Mesenchymal stem cell (in vitro differentiated cells and primary cell): ENCODE results near the gene MUC5AC.

Source experiments
- DNase-seq: peaks from one replicate; pipeline ENCODE4 v3.0.0-alpha.2; 2013
- H2AFZ ChIP-seq: one replicate; pipeline ENCODE4 v1.6.1; 2013; ENCODE audit warnings: low read depth, mild to moderate bottlenecking, control low read depth, inconsistent platforms, low read length, moderate library complexity
- H2AK5ac ChIP-seq: 2 replicates; pipeline ENCODE4 v1.6.1; 2013; ENCODE audit warnings: low read length, moderate library complexity, mild to moderate bottlenecking, inconsistent platforms; ENCODE audit not compliant: severe bottlenecking
- H2BK120ac ChIP-seq: one replicate; pipeline ENCODE4 v1.6.1; 2013; ENCODE audit warnings: low read depth, mild to moderate bottlenecking, inconsistent platforms, low read length, moderate library complexity
- H2BK12ac ChIP-seq, 2 experiments: one replicate each; pipeline ENCODE4 v1.6.1; 2013; ENCODE audit warnings: inconsistent platforms in 2 of 2, low read length in 2 of 2, mild to moderate bottlenecking in 2 of 2, moderate library complexity in 2 of 2, control low read depth in 1 of 2
- H2BK15ac ChIP-seq: one replicate; pipeline ENCODE4 v1.6.1; 2013; ENCODE audit warnings: mild to moderate bottlenecking, low read depth, inconsistent platforms; ENCODE audit not compliant: poor library complexity, severe bottlenecking
- H2BK5ac ChIP-seq: 2 replicates; pipeline ENCODE4 v1.6.1; 2013; ENCODE audit warnings: low read depth, mild to moderate bottlenecking, low read length, control low read depth, inconsistent platforms; ENCODE audit not compliant: poor library complexity, severe bottlenecking
- H3K14ac ChIP-seq, 2 experiments: one replicate each; pipeline ENCODE4 v1.6.1; 2013; ENCODE audit warnings: inconsistent platforms in 2 of 2, low read length in 2 of 2, control low read depth in 1 of 2, mild to moderate bottlenecking in 1 of 2, moderate library complexity in 1 of 2
- H3K18ac ChIP-seq, 2 experiments: one replicate each; pipeline ENCODE4 v1.6.1; 2013; ENCODE audit warnings: inconsistent platforms in 2 of 2, low read length in 2 of 2, control low read depth in 1 of 2, low read depth in 1 of 2, mild to moderate bottlenecking in 1 of 2
- H3K23ac ChIP-seq, 2 experiments: one replicate each; pipeline ENCODE4 v1.6.1; 2013; ENCODE audit warnings: inconsistent platforms in 2 of 2, low read length in 2 of 2, mild to moderate bottlenecking in 2 of 2, moderate library complexity in 2 of 2, control low read depth in 1 of 2
- H3K27ac ChIP-seq: 2 replicates; pipeline ENCODE4 v1.5.1; 2013; ENCODE audit warnings: mild to moderate bottlenecking, moderate library complexity, low read length, control low read depth, inconsistent platforms; ENCODE audit not compliant: poor library complexity, severe bottlenecking
- H3K27me3 ChIP-seq, 2 experiments: 2 replicates each; pipeline versions ENCODE4 v1.6.1 to v1.7.0; 2013; ENCODE audit warnings: low read length in 2 of 2, mild to moderate bottlenecking in 2 of 2, moderate library complexity in 2 of 2, control low read depth in 1 of 2, inconsistent platforms in 1 of 2; ENCODE audit not compliant: control insufficient read depth in 1 of 2, insufficient read depth in 1 of 2
- H3K36me3 ChIP-seq, 2 experiments: 2 replicates each; pipeline versions ENCODE4 v1.6.1 to v1.7.0; 2013; ENCODE audit warnings: low read length in 2 of 2, control low read depth in 1 of 2, inconsistent platforms in 1 of 2, low read depth in 1 of 2, mild to moderate bottlenecking in 1 of 2; ENCODE audit not compliant: insufficient read depth in 2 of 2, control insufficient read depth in 1 of 2
- H3K4ac ChIP-seq, 2 experiments: one replicate each; pipeline ENCODE4 v1.6.1; 2013; ENCODE audit warnings: inconsistent platforms in 2 of 2, low read length in 2 of 2, mild to moderate bottlenecking in 2 of 2, moderate library complexity in 2 of 2, control low read depth in 1 of 2, low read depth in 1 of 2
- H3K4me1 ChIP-seq: 2 replicates; pipeline ENCODE4 v1.6.1; 2013; ENCODE audit warnings: low read depth, low read length, control low read depth; ENCODE audit not compliant: control insufficient read depth, insufficient read depth
- H3K4me2 ChIP-seq: 2 replicates; pipeline ENCODE4 v1.6.1; 2013; ENCODE audit warnings: low read length, mild to moderate bottlenecking, inconsistent platforms; ENCODE audit not compliant: poor library complexity, severe bottlenecking
- H3K4me3 ChIP-seq, 2 experiments: 2 replicates each; pipeline versions ENCODE4 v1.5.1 to v1.7.0; 2013; ENCODE audit warnings: low read length in 2 of 2, mild to moderate bottlenecking in 2 of 2, control low read depth in 1 of 2, low read depth in 1 of 2; ENCODE audit not compliant: insufficient read depth in 1 of 2
- H3K79me1 ChIP-seq: replicated peaks from 2 replicates; pipeline ENCODE4 v1.6.1; 2013; ENCODE audit warnings: mild to moderate bottlenecking, control low read depth, low read length, inconsistent platforms; ENCODE audit not compliant: poor library complexity, severe bottlenecking
- H3K9ac ChIP-seq: 2 replicates; pipeline ENCODE4 v1.7.0; 2013; ENCODE audit warnings: mild to moderate bottlenecking, low read length, moderate library complexity
- H3K9me3 ChIP-seq: 2 replicates; pipeline ENCODE4 v1.7.0; 2013; ENCODE audit warnings: mild to moderate bottlenecking, low read length; ENCODE audit not compliant: control insufficient read depth
- H4K8ac ChIP-seq: one replicate; pipeline ENCODE4 v1.6.1; 2013; ENCODE audit warnings: inconsistent platforms, mild to moderate bottlenecking, low read length, moderate library complexity
- H4K91ac ChIP-seq: one replicate; pipeline ENCODE4 v1.6.1; 2013; ENCODE audit warnings: mild to moderate bottlenecking, low read length, inconsistent platforms
- WGBS: methylation state at CpG from one replicate; pipeline ENCODE4 v1.1.7; 2013; ENCODE audit warnings: mixed read lengths; 5-methylcytosine and 5-hydroxymethylcytosine counted together

Gene MUC5AC

DNA sequence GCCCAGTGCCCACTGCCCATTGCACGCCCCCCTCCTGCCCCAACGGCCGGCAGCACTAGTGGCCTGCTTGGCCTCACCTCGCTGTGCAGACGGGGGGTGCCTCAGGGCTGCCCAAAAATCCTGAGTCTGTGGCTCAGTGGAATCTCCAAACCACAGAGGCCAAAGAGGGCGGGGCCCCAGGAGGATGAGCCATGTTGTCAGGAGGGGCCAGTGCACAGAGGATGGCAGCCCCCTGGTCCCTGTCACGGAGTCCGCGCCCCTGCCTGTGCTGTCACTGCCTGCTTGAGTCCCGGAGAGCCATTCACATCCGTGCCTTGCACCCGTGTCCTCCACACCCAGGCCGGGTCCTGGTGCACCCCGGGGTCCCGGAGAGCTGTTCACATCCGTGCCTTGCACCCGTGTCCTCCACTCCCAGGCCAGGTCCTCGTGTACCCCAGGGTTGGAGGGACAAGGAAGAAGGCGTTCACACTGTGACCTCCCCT is 36.4 kb upstream of the MUC5AC start:
- Histone ChIP-seq H2AK5ac (no peak overlapping the region), H4K91ac (peak overlapping the region; percentile 18), H3K23ac (no peak overlapping the region), H2AFZ (no peak overlapping the region), H3K4ac (no peak overlapping the region), H2BK15ac (no peak overlapping the region), H3K36me3 (no peaks in the 10 kb centered on the region), H2BK5ac (no peak overlapping the region), H3K18ac (no peak overlapping the region), H3K4me1 (peaks cover 4% of the 10 kb centered on the region), H3K27me3 (peaks cover 17 to 75% of the 10 kb centered on the region in 2 experiments), H3K14ac (no peak overlapping the region), H4K8ac (no peak overlapping the region), H2BK12ac (no peak overlapping the region), H3K9me3 (peaks cover 4% of the 10 kb centered on the region), H3K79me1 (no peaks in the 10 kb centered on the region), H3K9ac (no peak overlapping the region), H3K27ac (no peak overlapping the region), H3K4me2 (no peak overlapping the region), H2BK120ac (no peak overlapping the region), H3K4me3 (no peak overlapping the region)
- 87% methylated on average over 19 of the region's 19 CpGs for WGBS
- no peak for DNase-seq

GRCh38 chr11:1121813-1122663 is 35.7 kb upstream of the MUC5AC start:
- H3K4me2 ChIP-seq, result no peak overlapping the region
- no peak overlapping the region for H4K8ac ChIP-seq
- no peaks in the 10 kb centered on the region for H3K79me1 ChIP-seq
- no peaks in the 10 kb centered on the region for H3K36me3 ChIP-seq
- no peak for DNase-seq
- no peak overlapping the region for H3K27ac ChIP-seq
- H2AK5ac ChIP-seq, result no peak overlapping the region
- no peak overlapping the region for H3K14ac ChIP-seq
- peaks cover 4% of the 10 kb centered on the region for H3K4me1 ChIP-seq
- no peak overlapping the region for H3K4me3 ChIP-seq
- no peak overlapping the region for H3K4ac ChIP-seq
- H2BK5ac ChIP-seq, result no peak overlapping the region
- WGBS, result 77% methylated on average over 28 of the region's 28 CpGs
- H3K18ac ChIP-seq, result no peak overlapping the region
- H2BK15ac ChIP-seq, result no peak overlapping the region
- H3K9me3 ChIP-seq, result peaks cover 4% of the 10 kb centered on the region
- H3K23ac ChIP-seq, result no peak overlapping the region
- no peak overlapping the region for H2AFZ ChIP-seq
- H3K9ac ChIP-seq, result no peak overlapping the region
- H3K27me3 ChIP-seq, result peaks cover 17 to 75% of the 10 kb centered on the region in 2 experiments
- no peak overlapping the region for H2BK12ac ChIP-seq
- H2BK120ac ChIP-seq, result no peak overlapping the region
- H4K91ac ChIP-seq, result no peak overlapping the region

DNA sequence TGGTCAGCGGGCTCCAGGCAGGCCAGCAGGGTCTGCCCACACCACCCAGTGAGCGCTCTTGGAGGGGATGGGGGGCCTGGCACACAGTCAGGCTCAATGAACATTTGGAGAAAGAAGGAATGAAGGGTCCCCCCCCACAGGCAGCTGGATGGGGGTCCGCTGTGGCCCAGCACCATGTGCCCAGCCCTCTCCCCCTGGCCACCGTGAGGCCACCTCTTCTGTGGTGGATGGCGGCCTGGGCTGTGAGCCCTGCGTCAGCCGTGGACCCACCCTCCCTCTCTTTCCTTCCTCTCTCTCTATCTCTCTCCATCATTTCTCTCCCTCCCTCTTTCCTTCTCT is 35.1 kb upstream of the MUC5AC start:
- Histone ChIP-seq H4K91ac (no peak overlapping the region), H3K36me3 (no peaks in the 10 kb centered on the region), H2BK12ac (no peak overlapping the region), H3K27me3 (peaks cover 17 to 72% of the 10 kb centered on the region in 2 experiments), H4K8ac (no peak overlapping the region), H3K79me1 (no peaks in the 10 kb centered on the region), H3K4ac (no peak overlapping the region), H3K4me1 (peaks cover 4% of the 10 kb centered on the region), H3K4me2 (no peak overlapping the region), H3K9ac (no peak overlapping the region), H3K14ac (no peak overlapping the region), H3K18ac (no peak overlapping the region), H2BK15ac (no peak overlapping the region), H3K9me3 (peaks cover 4% of the 10 kb centered on the region), H3K27ac (no peak overlapping the region), H2BK5ac (no peak overlapping the region), H3K4me3 (no peak overlapping the region), H2AK5ac (no peak overlapping the region), H2AFZ (no peak overlapping the region), H3K23ac (no peak overlapping the region), H2BK120ac (no peak overlapping the region)
- DNase-seq, result no peak
- WGBS, result 76% methylated on average over 7 of the region's 7 CpGs

DNA sequence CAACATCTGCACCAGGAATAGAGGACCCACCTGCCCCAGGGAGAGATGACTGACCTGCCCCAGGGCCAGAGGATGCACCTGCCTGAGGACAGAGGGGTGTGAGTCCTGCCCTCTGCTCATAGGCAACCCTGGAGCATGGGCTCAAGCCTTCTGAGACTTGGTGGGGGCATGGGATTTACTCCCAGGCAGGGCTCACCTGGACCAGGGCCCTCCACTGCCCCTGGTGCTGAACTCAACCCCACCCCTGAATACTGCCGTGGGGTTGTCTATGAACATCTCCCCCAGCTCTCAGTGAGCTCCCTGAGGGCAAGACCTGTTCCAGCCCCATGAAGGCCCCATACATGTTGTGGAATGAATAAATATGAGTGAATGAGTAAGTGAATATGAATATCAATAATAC is 33.8 kb upstream of the MUC5AC start:
- Histone ChIP-seq H3K4ac (no peak overlapping the region), H3K23ac (no peak overlapping the region), H4K8ac (no peak overlapping the region), H3K4me3 (no peak overlapping the region), H3K9me3 (peaks cover 4% of the 10 kb centered on the region), H2BK15ac (no peak overlapping the region), H3K27me3 (peaks cover 17 to 72% of the 10 kb centered on the region in 2 experiments), H4K91ac (no peak overlapping the region), H2BK120ac (no peak overlapping the region), H3K4me2 (no peak overlapping the region), H3K9ac (no peak overlapping the region), H2AK5ac (no peak overlapping the region), H3K18ac (no peak overlapping the region), H3K27ac (no peak overlapping the region), H2BK5ac (no peak overlapping the region), H3K14ac (no peak overlapping the region), H3K36me3 (no peaks in the 10 kb centered on the region), H3K4me1 (peaks cover 6% of the 10 kb centered on the region), H2BK12ac (no peak overlapping the region), H2AFZ (no peak overlapping the region), H3K79me1 (no peaks in the 10 kb centered on the region)
- WGBS, result 89% methylated on average over 1 of the region's 1 CpG
- no peak for DNase-seq
